ENCODE measurements around the gene SKA1. TPM values are rescaled to one million over a fixed set of nuclear protein-coding genes. Genes with fewer than 3 reads are reported as not detected.

The SKA1 gene
- total RNA-seq, 1 experiment from 2014 or later: 20.6 TPM

DNA sequence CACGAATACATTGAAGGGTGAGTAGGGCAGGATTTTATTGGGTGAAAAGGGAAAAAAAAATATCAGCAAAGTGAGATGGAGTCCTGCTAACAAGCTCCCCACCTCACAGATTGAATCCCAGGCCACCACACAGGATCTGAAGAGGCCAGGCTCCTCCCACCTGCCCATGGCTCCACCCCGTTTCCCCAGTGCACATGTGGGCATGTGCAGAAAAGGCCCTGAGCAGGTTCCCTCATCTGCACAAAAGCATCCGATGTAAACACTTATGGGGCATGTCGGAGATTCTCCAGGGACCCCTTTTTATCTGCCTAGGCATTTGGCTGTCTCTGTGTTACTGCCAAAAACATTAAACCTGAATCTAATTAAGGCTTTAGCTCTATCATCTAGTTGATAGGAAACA, 35.2 kb downstream of the SKA1 start:
- WGBS (ENCODE audit: extremely low coverage, insufficient read length, low lambda C conversion rate): no CpG with 5 or more reads among the region's 4 CpGs
- Histone ChIP-seq H4K91ac (ENCODE audit: insufficient read length, low read depth, low read length) (no peak overlapping the region), H3K23me2 (ENCODE audit: insufficient read length, low read depth, low read length, poor library complexity, severe bottlenecking) (no peaks in the 10 kb centered on the region), H3K4me2 (ENCODE audit: insufficient read depth, insufficient read length, low read length) (no peak overlapping the region), H3K9ac (ENCODE audit: extremely low read depth, insufficient read length, low read length) (no peak overlapping the region), H3K79me1 (ENCODE audit: insufficient read depth, low read depth, low read length, poor library complexity, severe bottlenecking) (no peaks in the 10 kb centered on the region), H3K27ac (ENCODE audit: insufficient read length, low read depth, low read length) (no peak overlapping the region), H2AK5ac (ENCODE audit: insufficient read length, low read length) (no peak overlapping the region), H3K14ac (ENCODE audit: insufficient read depth, low read length) (no peak overlapping the region), H2BK120ac (ENCODE audit: low read depth, low read length, poor library complexity, severe bottlenecking) (no peak overlapping the region), H4K20me1 (ENCODE audit: control insufficient read depth, insufficient read depth, insufficient read length) (no peaks in the 10 kb centered on the region), H2BK15ac (ENCODE audit: low read depth, low read length) (no peak overlapping the region), H4K8ac (replicated peaks; ENCODE audit: insufficient read length, low read depth, low read length) (no peak overlapping the region), H2BK5ac (ENCODE audit: insufficient read length, low read length) (no peak overlapping the region), H3K9me3 (ENCODE audit: control insufficient read depth, low read depth, low read length) (no peaks in the 10 kb centered on the region), H3K79me2 (ENCODE audit: insufficient read depth, low read length) (no peaks in the 10 kb centered on the region), H3K18ac (ENCODE audit: insufficient read length, low read depth, low read length) (no peak overlapping the region), H2AFZ (ENCODE audit: low read length) (no peak overlapping the region), H3K4me1 (ENCODE audit: insufficient read depth, low read length) (peaks cover 4% of the 10 kb centered on the region; the same call in 1 of the 2 replicates), H3K27me3 (ENCODE audit: insufficient read depth, low read length) (no peaks in the 10 kb centered on the region), H3K4ac (ENCODE audit: low read depth, low read length) (no peak overlapping the region), H3T11ph (ENCODE audit: low read length) (no peak overlapping the region), H4K5ac (ENCODE audit: insufficient read length, low read depth, low read length) (no peak overlapping the region), H3K23ac (ENCODE audit: insufficient read length, low read depth, low read length) (no peak overlapping the region), H2BK20ac (ENCODE audit: low read depth, low read length, poor library complexity, severe bottlenecking) (no peak overlapping the region), H2BK12ac (ENCODE audit: insufficient read length, low read depth, low read length) (no peak overlapping the region), H3K56ac (ENCODE audit: insufficient read length, low read depth, low read length) (no peak overlapping the region)
- Mint-ChIP-seq H3K27ac (no peak overlapping the region), H3K36me3 (ENCODE audit: insufficient read depth in 1 of 3, low read depth in 3 of 3) (no peaks in the 10 kb centered on the region; a peak in 1 of 7 replicates), H3K4me3 (no peak overlapping the region), H3K27me3 (ENCODE audit: low read depth) (peaks cover 14% of the 10 kb centered on the region), H3K4me1 (peaks cover 35 to 50% of the 10 kb centered on the region in 2 experiments), H3K9me3 (no peaks in the 10 kb centered on the region)
- TF ChIP-seq, protein P1, sequence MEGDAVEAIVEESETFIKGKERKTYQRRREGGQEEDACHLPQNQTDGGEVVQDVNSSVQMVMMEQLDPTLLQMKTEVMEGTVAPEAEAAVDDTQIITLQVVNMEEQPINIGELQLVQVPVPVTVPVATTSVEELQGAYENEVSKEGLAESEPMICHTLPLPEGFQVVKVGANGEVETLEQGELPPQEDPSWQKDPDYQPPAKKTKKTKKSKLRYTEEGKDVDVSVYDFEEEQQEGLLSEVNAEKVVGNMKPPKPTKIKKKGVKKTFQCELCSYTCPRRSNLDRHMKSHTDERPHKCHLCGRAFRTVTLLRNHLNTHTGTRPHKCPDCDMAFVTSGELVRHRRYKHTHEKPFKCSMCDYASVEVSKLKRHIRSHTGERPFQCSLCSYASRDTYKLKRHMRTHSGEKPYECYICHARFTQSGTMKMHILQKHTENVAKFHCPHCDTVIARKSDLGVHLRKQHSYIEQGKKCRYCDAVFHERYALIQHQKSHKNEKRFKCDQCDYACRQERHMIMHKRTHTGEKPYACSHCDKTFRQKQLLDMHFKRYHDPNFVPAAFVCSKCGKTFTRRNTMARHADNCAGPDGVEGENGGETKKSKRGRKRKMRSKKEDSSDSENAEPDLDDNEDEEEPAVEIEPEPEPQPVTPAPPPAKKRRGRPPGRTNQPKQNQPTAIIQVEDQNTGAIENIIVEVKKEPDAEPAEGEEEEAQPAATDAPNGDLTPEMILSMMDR (conservative IDR thresholded peaks at IDR 0.05): no peak
- no peak for DNase-seq
